A549 (cell line): ENCODE results near the gene CCDC77. TPM values are rescaled to one million over a fixed set of nuclear protein-coding genes. Genes with fewer than 3 reads are reported as not detected.

Experiments used
- ATAC-seq, 2 experiments: fragments of 200-7000 bp in 1 of 2; fragments of >200 bp in 1 of 2; cut with Nextera tagmentation in 1 of 2; cut with Tn5 transposase in 1 of 2; 3 replicates each; pipeline versions ENCODE4 v1.8.0 to v1.9.1; 2018 to 2020; ENCODE audit warnings: mild to moderate bottlenecking in 1 of 2, moderate library complexity in 1 of 2
- CTCF ChIA-PET: fragments of 300-600 bp; sonication (Branson Sonifier 250); formaldehyde crosslinking; extraction: SDS; loops from one replicate; lab custom pipeline; 2021; ENCODE audit warnings: antibody characterized with exemption, inconsistent platforms; lab: Yijun Ruan, JAX
- POLR2A ChIA-PET: fragments of 350-600 bp; formaldehyde crosslinking; extraction: SDS; loops from one replicate; lab custom pipeline; 2021; ENCODE audit warnings: antibody characterized with exemption, inconsistent platforms; lab: Yijun Ruan, JAX
- DNase-seq, 2 experiments: peaks; one replicate each; pipeline versions ENCODE4 v3.0.0 to v3.0.0-alpha.2; 2011 to 2016; ENCODE audit warnings: low read depth in 1 of 2, low spot score in 1 of 2
- FAIRE-seq: peaks from 2 replicates; lab custom pipeline; 2011; peaks lifted over from hg19 to GRCh38; lab: Jason Lieb, UNC
- H3K27ac ChIP-seq, 2 experiments: fragments of >200 bp; sonication (Bioruptor Twin); formaldehyde crosslinking; 3 replicates each; pipeline ENCODE4 v1.5.1; 2016 to 2017
- H3K4me1 ChIP-seq: fragments of >200 bp; sonication (Bioruptor Twin); formaldehyde crosslinking; 3 replicates; pipeline ENCODE4 v1.6.1; 2016
- H3K4me2 ChIP-seq: fragments of >200 bp; sonication (Bioruptor Twin); formaldehyde crosslinking; 3 replicates; pipeline ENCODE4 v1.6.1; 2016
- H3K4me3 ChIP-seq: fragments of >200 bp; sonication (Bioruptor Twin); formaldehyde crosslinking; 3 replicates; pipeline ENCODE4 v1.5.1; 2016
- H3K9me3 ChIP-seq: fragments of >200 bp; sonication (Bioruptor Twin); formaldehyde crosslinking; 3 replicates; pipeline ENCODE4 v1.6.1; 2016
- BHLHE40 ChIP-seq: IDR thresholded peaks from 2 replicates; pipeline ENCODE4 v1.6.1; 2012; ENCODE audit warnings: low read depth, low read length, inconsistent platforms
- CBX8 ChIP-seq: fragments of 200-600 bp; sonication (generic); IDR thresholded peaks from 2 replicates; pipeline ENCODE4 v1.6.1; 2016
- CHD2 ChIP-seq: fragments of 150-350 bp; IDR thresholded peaks from 2 replicates; pipeline ENCODE4 v1.6.1; 2014; ENCODE audit warnings: low read length; ENCODE audit not compliant: partially characterized antibody
- CHD4 ChIP-seq: fragments of 200-600 bp; sonication (generic); IDR thresholded peaks from 2 replicates; pipeline ENCODE4 v1.6.1; 2016; ENCODE audit warnings: antibody characterized with exemption, mild to moderate bottlenecking, borderline replicate concordance
- FOSB ChIP-seq: fragments of 250-450 bp; sonication (Bioruptor Pico); IDR thresholded peaks from 2 replicates; pipeline ENCODE4 v1.5.0; 2020; ENCODE audit warnings: mild to moderate bottlenecking, moderate library complexity
- FOXS1 ChIP-seq: fragments of 250-450 bp; sonication (Bioruptor Pico); IDR thresholded peaks from 2 replicates; pipeline ENCODE4 v1.5.0; 2020; ENCODE audit warnings: mild to moderate bottlenecking, moderate library complexity
- HES2 ChIP-seq: fragments of >200 bp; sonication (Bioruptor Twin); formaldehyde crosslinking; IDR thresholded peaks from 2 replicates; pipeline ENCODE4 v1.6.1; 2016
- HEYL ChIP-seq: fragments of 250-450 bp; sonication (Bioruptor Pico); IDR thresholded peaks from 2 replicates; pipeline ENCODE4 v1.8.0; 2021; ENCODE audit warnings: mild to moderate bottlenecking, moderate library complexity
- JUNB ChIP-seq: fragments of >200 bp; sonication (Bioruptor Twin); formaldehyde crosslinking; IDR thresholded peaks from 2 replicates; pipeline ENCODE4 v1.6.1; 2016
- MAZ ChIP-seq: fragments of 150-350 bp; IDR thresholded peaks from 2 replicates; pipeline ENCODE4 v1.6.1; 2014; ENCODE audit warnings: antibody characterized with exemption, low read depth, low read length, borderline replicate concordance
- NFE2L2 ChIP-seq: fragments of 150-350 bp; conservative IDR thresholded peaks from 2 replicates; pipeline ENCODE4 v1.6.1; 2014; ENCODE audit warnings: low read length
- NPAS2 ChIP-seq: fragments of 250-450 bp; sonication (Bioruptor Pico); IDR thresholded peaks from 2 replicates; pipeline ENCODE4 v1.8.0; 2022; ENCODE audit warnings: mild to moderate bottlenecking, moderate library complexity, borderline replicate concordance
- NR3C1 ChIP-seq: fragments of >200 bp; sonication (Bioruptor Twin); formaldehyde crosslinking; IDR thresholded peaks from 3 replicates; pipeline ENCODE4 v1.6.1; 2017
- PBX3 ChIP-seq: IDR thresholded peaks from 2 replicates; pipeline ENCODE4 v1.6.1; 2012
- POLR2A ChIP-seq: IDR thresholded peaks from 2 replicates; pipeline ENCODE4 v1.6.1; 2012; ENCODE audit warnings: mild to moderate bottlenecking, low read length
- POLR2AphosphoS2 ChIP-seq: conservative IDR thresholded peaks from 2 replicates; pipeline ENCODE4 v1.6.1; 2012; ENCODE audit warnings: low read length, improper control_type of control experiment, inconsistent platforms
- RAD21 ChIP-seq, 2 experiments: fragments of >200 bp in 1 of 2; sonication (Bioruptor Twin) in 1 of 2; formaldehyde crosslinking in 1 of 2; IDR thresholded peaks in 1 of 2; conservative IDR thresholded peaks in 1 of 2; 2 replicates in 1 of 2; 3 replicates in 1 of 2; pipeline ENCODE4 v1.6.1; 2012 to 2018; ENCODE audit warnings: inconsistent platforms in 1 of 2
- RCOR1 ChIP-seq: fragments of 150-350 bp; IDR thresholded peaks from 2 replicates; pipeline ENCODE4 v1.6.1; 2014; ENCODE audit warnings: antibody characterized with exemption, low read length, low read depth
- SREBF2 ChIP-seq: fragments of 450-650 bp; IDR thresholded peaks from 2 replicates; pipeline ENCODE4 v1.6.1; 2014; ENCODE audit warnings: mild to moderate bottlenecking, moderate library complexity
- TP53 ChIP-seq: fragments of 250-450 bp; sonication (Bioruptor Pico); IDR thresholded peaks from 2 replicates; pipeline ENCODE4 v1.5.0; 2021; ENCODE audit warnings: mild to moderate bottlenecking, moderate library complexity
- ZFP36 ChIP-seq: fragments of 450-650 bp; IDR thresholded peaks from 2 replicates; pipeline ENCODE4 v1.6.1; 2014; ENCODE audit warnings: borderline replicate concordance; ENCODE audit not compliant: partially characterized antibody
- ZNF302 ChIP-seq: fragments of 250-450 bp; sonication (Bioruptor Pico); IDR thresholded peaks from 2 replicates; pipeline ENCODE4 v1.9.0; 2021; ENCODE audit warnings: inconsistent platforms, mild to moderate bottlenecking, moderate library complexity
- ZSCAN20 ChIP-seq: fragments of 250-450 bp; sonication (Bioruptor Pico); IDR thresholded peaks from 2 replicates; pipeline ENCODE4 v1.8.0; 2022; ENCODE audit warnings: mild to moderate bottlenecking, moderate library complexity
- WGBS: methylation state at CpG from one replicate; pipeline ENCODE4 v1.1.6; 2017; ENCODE audit errors: missing lambda C conversion rate; 5-methylcytosine and 5-hydroxymethylcytosine counted together
- polyA plus RNA-seq, 4 experiments: library from polyadenylated mRNA; depleted of rRNA in 3 of 4; stranded (reverse); fragments of >200 nt; fragmentation: RNase III in 1 of 4; extraction: RNeasy Plus Mini Kit Qiagen cat#74134 plus additional on column Dnase treatment in 1 of 4; gene quantifications; 2 replicates in 3 of 4; 3 replicates in 1 of 4; pipeline ENCODE4 v1.2.3, GENCODE V29; 2011 to 2017
- TF ChIP-seq, protein P1 (sequence below): fragments of 150-350 bp; IDR thresholded peaks from 2 replicates; pipeline ENCODE4 v1.6.1; 2014; ENCODE audit warnings: low read depth, mild to moderate bottlenecking, low read length
- TF ChIP-seq, protein P2 (sequence below): IDR thresholded peaks from 2 replicates; pipeline ENCODE4 v1.6.1; 2012

The CCDC77 gene
- polyA plus RNA-seq, 2 of the 4 experiments (the other 2 are of a cell fraction), result 15.4 to 23.1 TPM

DNA sequence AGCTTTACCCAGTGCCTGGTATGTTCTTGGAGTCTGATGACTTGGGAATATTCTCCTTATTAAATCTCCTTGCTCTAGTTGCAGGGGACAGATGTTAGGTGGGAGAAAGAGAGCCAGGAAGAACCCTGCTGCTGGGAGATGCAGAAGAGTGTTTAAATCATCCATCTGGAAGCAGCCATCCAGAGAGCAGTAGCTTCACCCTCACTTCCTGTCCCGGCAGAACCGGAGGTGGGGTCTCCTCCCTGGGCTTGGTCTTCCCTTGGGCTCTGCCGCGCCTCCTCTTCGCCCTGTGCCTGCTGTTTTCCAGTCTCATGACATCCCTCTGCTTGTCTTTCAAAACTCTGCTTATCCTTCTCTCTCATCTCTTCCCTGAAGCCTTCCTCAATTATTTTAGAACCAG is 73.8 kb downstream of the CCDC77 start:
- CTCF ChIA-PET, result interaction anchor here (1.3 to 5.1 kb wide), 2 partner anchors 20 to 72 kb away, joined by 5 to 35 read pairs; no protein-coding TSS in a partner anchor
- no peak overlapping the region for H3K4me3 ChIP-seq
- H3K4me2 ChIP-seq, result no peak overlapping the region
- FAIRE-seq (no peak), ATAC-seq (no peak; a peak in 1 of 6 replicates), DNase-seq (no peak)
- peaks cover 3% of the 10 kb centered on the region; the same call in 1 of the 3 replicates for H3K4me1 ChIP-seq
- TF ChIP-seq CHD4, result no peak
- no peak for TF ChIP-seq ZFP36
- TF ChIP-seq RCOR1, result no peak
- TF ChIP-seq FOXS1 (CRISPR knock-in tag), result no peak
- no peak for TF ChIP-seq BHLHE40
- no peak for TF ChIP-seq FOSB (CRISPR knock-in tag)
- TF ChIP-seq HES2, result no peak
- TF ChIP-seq ZNF302 (CRISPR knock-in tag), result no peak
- TF ChIP-seq TP53 (CRISPR knock-in tag), result no peak
- TF ChIP-seq HEYL (CRISPR knock-in tag), result no peak
- TF ChIP-seq, protein P1, sequence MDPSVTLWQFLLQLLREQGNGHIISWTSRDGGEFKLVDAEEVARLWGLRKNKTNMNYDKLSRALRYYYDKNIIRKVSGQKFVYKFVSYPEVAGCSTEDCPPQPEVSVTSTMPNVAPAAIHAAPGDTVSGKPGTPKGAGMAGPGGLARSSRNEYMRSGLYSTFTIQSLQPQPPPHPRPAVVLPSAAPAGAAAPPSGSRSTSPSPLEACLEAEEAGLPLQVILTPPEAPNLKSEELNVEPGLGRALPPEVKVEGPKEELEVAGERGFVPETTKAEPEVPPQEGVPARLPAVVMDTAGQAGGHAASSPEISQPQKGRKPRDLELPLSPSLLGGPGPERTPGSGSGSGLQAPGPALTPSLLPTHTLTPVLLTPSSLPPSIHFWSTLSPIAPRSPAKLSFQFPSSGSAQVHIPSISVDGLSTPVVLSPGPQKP, result no peak
- no peak for TF ChIP-seq CHD2
- no peak for TF ChIP-seq MAZ
- WGBS, result 62% methylated on average over 5 of the region's 5 CpGs
- no peak overlapping the region for H3K27ac ChIP-seq
- POLR2A ChIA-PET, result no interaction called here
- H3K9me3 ChIP-seq, result no peaks in the 10 kb centered on the region

DNA sequence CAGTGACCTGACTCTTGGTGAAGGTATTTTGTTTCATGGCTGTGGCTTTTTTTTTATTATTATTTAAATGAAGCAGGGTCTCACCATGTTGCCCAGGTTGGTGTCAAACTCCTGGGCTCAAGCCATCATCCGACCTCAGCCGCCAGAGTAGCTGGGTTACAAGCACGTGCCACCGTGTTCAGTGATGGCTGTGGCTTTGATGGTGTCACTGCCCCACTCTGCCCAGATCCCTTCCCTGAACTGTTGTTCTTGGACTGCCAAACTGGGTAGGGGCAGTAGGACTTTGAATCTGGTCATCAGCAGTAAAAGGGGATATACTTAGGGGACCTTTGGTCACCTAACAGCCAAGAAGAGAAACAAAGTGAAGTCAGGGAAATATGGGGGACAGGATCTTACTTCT is 77.7 kb downstream of the CCDC77 start:
- no peak overlapping the region for H3K27ac ChIP-seq
- no peak overlapping the region for H3K4me3 ChIP-seq
- 71% methylated on average over 4 of the region's 4 CpGs for WGBS
- TF ChIP-seq POLR2A, result no peak
- no peak for TF ChIP-seq RAD21 (conservative IDR thresholded peaks at IDR 0.05 in 1 of 2, IDR thresholded peaks at IDR 0.05 in 1 of 2)
- TF ChIP-seq NPAS2 (CRISPR knock-in tag), result no peak
- no peak for TF ChIP-seq NR3C1
- no peak for TF ChIP-seq CHD4
- no peak for TF ChIP-seq POLR2AphosphoS2
- TF ChIP-seq PBX3, result no peak
- TF ChIP-seq NFE2L2, result no peak
- FAIRE-seq (no peak), DNase-seq (no peak), ATAC-seq (no peak)
- no peaks in the 10 kb centered on the region for H3K9me3 ChIP-seq
- CTCF ChIA-PET, result interaction anchor here (1.2 to 5.1 kb wide), 3 partner anchors 12 to 68 kb away, joined by 3 to 35 read pairs (median 15); no protein-coding TSS in a partner anchor
- no peak overlapping the region for H3K4me2 ChIP-seq
- no peaks in the 10 kb centered on the region for H3K4me1 ChIP-seq
- POLR2A ChIA-PET, result no interaction called here

GRCh38 chr12:480831-481816 is 79.7 kb downstream of the CCDC77 start:
- H3K4me3 ChIP-seq, result no peak overlapping the region
- no peaks in the 10 kb centered on the region for H3K4me1 ChIP-seq
- no peak for TF ChIP-seq SREBF2
- no peak for TF ChIP-seq CBX8
- TF ChIP-seq, protein P2, sequence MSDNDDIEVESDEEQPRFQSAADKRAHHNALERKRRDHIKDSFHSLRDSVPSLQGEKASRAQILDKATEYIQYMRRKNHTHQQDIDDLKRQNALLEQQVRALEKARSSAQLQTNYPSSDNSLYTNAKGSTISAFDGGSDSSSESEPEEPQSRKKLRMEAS, result no peak
- TF ChIP-seq JUNB, result no peak
- TF ChIP-seq HEYL (CRISPR knock-in tag), result no peak
- no peak for TF ChIP-seq ZSCAN20 (CRISPR knock-in tag)
- TF ChIP-seq, all 56 proteins: peak for 0
- no peak for DNase-seq
- ChIA-PET CTCF (interaction anchor here (1.2 to 9.9 kb wide), 4 partner anchors 19 to 66 kb away, joined by 3 to 46 read pairs (median 13); no protein-coding TSS in a partner anchor), POLR2A (no interaction called here)
- no peak overlapping the region for H3K27ac ChIP-seq
- WGBS, result 40% methylated on average over 12 of the region's 13 CpGs
- no peaks in the 10 kb centered on the region for H3K9me3 ChIP-seq
- FAIRE-seq, result no peak
- H3K4me2 ChIP-seq, result no peak overlapping the region
- no peak; a peak in 2 of 6 replicates for ATAC-seq
